T-helper 22 cell (primary cell): ENCODE results near the gene CD40LG.

Source experiments
- DNase-seq: peaks from one replicate; pipeline ENCODE4 v3.0.0-alpha.2; 2020; ENCODE audit warnings: low read depth

The CD40LG gene

GRCh38 chrX:136650811-136651210, 2.9 kb downstream of the CD40LG start:
- no peak for DNase-seq

GRCh38 chrX:136652822-136653723, 5.1 kb downstream of the CD40LG start:
- no peak for DNase-seq

GRCh38 chrX:136656361-136656964, 8.5 kb downstream of the CD40LG start:
- no peak for DNase-seq

GRCh38 chrX:136658151-136658550, 10.2 kb downstream of the CD40LG start:
- DNase-seq = no peak

GRCh38 chrX:136659174-136659573, 11.2 kb downstream of the CD40LG start:
- no peak for DNase-seq

- no peak for DNase-seq
Measured at GRCh38 chrX:136660896-136661295, 12.9 kb downstream of the CD40LG start.

- DNase-seq = peak; percentile 28
Measured at GRCh38 chrX:136662104-136662503, 14.1 kb downstream of the CD40LG start.

- DNase-seq = no peak
Measured at GRCh38 chrX:136662976-136663375, 15.0 kb downstream of the CD40LG start.

GRCh38 chrX:136665258-136665900, 17.4 kb downstream of the CD40LG start:
- DNase-seq = no peak

GRCh38 chrX:136666088-136666487, 18.1 kb downstream of the CD40LG start:
- no peak for DNase-seq

GRCh38 chrX:136667446-136668168, 19.6 kb downstream of the CD40LG start:
- no peak for DNase-seq

- DNase-seq = no peak
Measured at GRCh38 chrX:136671006-136671610, 23.1 kb downstream of the CD40LG start.

- no peak for DNase-seq
Measured at GRCh38 chrX:136674270-136674985, 26.5 kb downstream of the CD40LG start.

GRCh38 chrX:136679531-136679930, 31.6 kb downstream of the CD40LG start:
- no peak for DNase-seq

- DNase-seq = no peak
Measured at GRCh38 chrX:136684120-136684519, 36.2 kb downstream of the CD40LG start.

- no peak for DNase-seq
Measured at GRCh38 chrX:136687457-136687856, 39.5 kb downstream of the CD40LG start.

- no peak for DNase-seq
Measured at GRCh38 chrX:136689436-136689835, 41.5 kb downstream of the CD40LG start.

- no peak for DNase-seq
Measured at GRCh38 chrX:136691028-136691809, 43.3 kb downstream of the CD40LG start.

GRCh38 chrX:136692271-136692670, 44.3 kb downstream of the CD40LG start:
- DNase-seq = no peak

- no peak for DNase-seq
Measured at GRCh38 chrX:136694431-136695087, 46.6 kb downstream of the CD40LG start.
